Stimulated activated CD4-positive, alpha-beta T cell treated with anti-CD3 and anti-CD28 coated beads, Interleukin-1b, Interleukin-23, amount 100 ng/mL, for 4 hours (primary cell): ENCODE data around the gene NAP1L4.

ENCODE experiments used
- DNase-seq, 2 donors: peaks; one replicate each; pipeline ENCODE4 v3.0.0-alpha.2; 2020; ENCODE audit warnings: low read depth in 2 of 2

The NAP1L4 gene

DNA sequence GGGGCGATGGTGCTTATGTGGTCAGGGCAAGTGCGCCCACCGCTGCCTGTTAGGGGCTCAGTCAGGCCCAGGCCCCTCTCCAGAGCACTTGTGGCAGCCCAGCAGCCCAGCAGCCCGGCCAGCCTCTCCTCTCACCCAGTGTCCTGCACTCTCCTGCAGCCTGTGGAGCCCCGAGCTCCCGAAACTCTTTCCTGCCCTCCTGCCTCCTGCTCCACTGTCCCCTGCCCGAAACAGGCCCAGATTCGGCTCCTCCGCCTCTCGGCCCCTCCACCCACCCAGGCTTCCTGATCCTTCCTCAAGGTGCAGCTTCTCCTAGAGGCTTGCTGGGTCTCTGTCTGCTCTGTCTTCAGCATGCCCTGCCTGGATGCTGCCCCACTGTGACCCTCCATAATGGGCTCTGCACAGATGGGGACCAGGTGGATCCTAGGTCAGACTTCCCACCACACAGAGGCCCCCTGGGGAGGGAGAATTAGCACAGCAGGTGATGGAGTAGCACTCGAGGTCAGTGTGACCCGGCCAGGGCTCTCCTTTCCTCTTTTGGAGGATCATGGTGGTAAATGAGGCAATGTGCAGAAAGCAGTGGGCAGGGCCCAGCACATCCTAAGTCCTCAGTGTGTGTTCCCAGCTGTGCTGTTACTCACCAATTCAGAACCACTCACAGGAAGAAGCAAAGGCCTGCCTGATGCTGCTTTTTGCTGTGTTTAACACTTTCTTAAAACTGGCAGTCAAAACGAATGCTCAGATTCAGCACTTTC lies 18.6 kb upstream of the NAP1L4 start:
- DNase-seq, result no peak

DNA sequence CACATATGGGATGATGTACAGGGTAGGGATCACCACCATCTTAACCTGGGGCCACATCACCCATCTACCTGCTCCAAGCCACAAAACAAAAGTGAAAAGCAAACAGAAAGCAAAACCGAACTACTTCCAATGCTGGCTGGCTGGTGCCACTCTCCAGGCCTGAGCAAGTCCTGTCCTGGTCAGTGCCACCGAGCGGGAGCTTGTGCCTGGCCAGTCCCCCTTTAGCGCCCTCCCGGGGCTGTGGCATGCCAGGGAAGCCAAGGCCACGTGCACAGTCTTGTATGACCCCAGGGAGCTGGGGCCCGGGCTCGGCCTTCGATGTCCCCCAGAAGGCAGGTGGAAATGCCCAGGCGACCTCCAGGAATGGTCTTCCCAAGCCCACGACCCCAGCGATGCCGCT lies 17.9 kb upstream of the NAP1L4 start:
- DNase-seq, result no peak

DNA sequence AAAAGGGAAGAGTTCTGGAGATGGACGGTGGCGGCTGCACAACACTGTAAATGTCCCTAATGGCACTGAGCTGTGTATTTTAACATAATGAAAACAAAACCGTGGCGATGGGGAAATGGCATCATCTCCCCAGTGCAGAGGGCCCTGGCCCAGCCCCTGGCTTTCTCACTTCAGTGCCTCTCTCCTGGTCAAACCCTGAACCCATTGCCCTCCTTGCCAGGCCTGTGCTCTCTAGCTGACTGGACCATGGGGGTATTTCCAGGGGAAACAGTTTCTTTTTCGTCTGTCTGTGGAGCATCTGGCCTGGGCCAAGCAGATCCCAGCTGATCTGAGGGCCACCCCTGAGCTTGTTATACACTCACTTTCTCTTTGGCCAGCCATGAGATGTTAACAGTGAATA lies 17.4 kb upstream of the NAP1L4 start:
- DNase-seq, result no peak

DNA sequence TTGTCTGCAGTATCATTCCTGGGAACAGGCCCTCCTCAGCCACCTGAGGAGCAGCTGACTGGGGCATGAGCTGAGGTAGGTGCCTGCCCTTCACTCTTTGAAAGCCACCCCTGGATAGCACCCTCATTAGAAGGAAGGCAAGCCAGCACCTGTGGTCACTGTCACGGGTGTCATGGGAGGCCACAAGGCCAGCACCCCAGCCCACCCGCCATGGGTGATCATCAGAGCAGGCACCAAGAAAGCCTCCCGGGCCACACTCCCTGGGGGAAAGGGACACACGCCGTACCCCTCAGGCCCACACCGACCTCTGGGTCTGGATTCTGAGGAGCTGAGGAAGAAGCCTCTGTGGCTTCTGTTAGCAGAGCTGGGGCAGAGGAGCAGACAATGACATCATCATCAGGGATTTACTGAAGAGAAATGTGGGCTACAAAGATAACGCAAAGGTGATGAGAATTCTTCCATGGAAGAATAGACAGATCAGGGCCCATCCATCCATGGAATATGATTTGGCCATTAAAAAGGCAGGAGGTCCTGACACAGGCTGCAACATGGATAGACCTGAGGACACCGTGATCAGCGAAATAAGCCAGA lies 16.7 kb upstream of the NAP1L4 start:
- no peak for DNase-seq

DNA sequence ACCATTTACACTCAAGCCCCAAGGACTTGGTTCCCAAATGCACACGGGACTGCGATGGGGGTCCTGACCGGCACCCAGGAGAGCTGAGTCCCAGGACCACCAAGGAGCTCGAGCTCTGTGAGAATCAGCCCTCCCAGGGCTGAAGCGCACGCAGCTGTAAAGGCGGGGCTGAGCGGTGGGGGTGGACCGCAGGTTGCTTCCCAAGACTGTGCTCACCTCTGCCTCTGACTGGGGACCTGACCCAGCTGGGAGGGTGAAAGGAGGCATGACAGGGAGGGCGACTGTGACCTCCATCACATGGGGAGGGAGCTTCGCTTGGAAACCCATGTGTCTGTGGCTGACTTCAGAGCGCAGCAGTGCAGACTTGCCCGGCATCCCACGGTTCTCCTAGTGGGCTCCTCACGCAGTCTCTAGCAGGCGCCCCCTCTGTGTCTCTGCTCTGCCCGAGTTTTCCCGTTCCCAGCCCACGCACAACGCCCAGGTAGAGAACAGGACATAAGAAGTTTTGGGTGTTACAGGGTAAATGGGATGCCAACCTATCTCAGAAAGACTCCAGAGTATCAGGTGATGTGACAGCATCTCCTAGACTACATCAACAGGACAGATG lies 15.4 kb upstream of the NAP1L4 start:
- DNase-seq, result no peak

DNA sequence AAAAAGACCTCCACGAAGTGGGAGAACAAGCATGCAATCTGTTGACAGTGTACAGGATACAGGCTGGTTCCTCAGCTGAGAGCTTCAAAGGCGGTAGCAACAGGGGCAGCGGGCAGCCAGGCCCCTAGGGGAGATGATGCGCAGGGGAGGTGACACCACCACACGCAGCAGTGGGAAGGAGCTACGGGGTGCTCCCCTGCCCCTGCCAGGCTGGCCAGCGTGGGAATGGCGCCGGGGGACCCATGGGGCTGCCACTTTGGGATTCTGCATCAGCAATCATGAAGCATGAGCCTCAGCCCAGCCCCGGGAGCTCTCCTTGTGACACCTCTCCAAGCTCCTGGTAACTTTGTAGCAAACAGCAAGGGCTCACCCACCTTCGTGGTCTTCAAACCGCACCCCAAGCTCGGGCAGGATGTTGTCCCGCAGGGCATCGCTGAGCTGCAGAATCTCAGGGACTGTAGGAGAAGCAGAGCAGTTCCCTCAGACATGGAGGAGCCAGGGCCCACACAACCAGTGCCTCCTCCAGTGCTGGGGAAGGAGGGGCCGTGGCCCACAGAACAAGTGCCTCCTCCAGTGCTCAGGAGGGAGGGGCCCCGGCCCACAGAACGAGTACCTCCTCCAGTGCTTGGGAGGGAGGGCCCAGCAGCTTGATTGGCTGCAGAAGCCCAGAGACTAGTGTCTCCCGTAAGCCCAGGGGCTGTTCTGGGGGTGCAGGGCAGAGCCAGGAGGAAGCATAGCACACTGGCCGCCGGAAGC lies 14.6 kb upstream of the NAP1L4 start:
- no peak for DNase-seq

DNA sequence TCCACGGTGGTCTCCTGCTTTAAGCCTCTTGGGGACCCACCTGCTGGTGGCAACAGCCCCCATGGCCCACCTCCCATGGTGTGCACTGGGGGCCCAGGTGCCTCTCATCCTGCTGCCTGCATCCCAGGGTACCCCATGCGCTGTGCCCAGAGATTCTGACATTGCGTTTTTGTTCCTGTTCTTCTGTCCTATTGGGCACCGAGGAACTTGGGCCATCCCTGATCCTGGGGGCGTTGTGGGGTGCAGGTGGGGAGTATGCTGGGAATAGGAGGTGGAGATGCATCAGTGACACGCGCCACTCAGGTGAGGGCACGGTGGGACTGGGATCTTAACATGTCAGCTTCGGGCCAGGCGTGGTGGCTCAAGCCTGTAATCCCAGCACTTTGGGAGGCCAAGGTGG lies 12.4 kb upstream of the NAP1L4 start:
- DNase-seq, result no peak

DNA sequence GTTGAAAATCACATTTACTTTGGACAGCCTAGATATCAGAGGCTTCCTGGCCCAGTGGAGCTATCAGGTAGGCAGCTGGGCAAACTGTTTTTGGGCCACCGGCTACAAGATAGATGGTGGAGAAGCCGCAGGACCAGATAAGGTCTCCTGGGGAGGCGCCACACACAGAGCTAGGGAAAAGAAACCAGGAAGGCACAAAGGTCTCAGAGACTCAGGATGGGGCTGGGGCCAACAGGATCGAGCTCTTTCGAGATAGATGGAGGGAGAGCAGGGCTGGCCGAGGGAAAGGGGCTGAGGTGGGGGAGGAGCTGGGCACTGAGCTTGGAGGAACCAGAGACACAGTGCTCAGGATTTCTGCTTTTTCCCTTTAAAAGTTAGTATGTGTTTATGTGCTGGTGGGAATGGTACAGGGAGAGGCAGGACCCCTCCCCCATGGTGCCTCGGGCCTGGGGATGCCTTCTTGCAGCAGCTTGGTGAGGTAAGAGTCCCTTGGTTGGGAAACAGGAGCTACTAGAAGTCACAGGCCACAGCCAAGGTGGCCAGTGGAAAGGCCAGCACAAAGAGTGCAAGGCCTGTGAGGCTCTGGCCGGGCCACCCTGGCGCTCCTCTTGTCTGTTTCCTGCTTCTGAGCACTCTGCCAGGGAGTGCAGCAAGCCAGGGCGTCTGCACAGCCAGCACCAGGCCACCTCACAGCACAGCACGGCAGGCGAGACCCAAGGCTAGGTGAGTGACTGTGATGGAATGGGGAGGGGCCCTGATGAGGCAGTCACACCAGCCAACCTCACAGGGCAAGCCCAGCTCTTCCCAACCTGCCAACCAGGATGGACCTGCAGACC lies 11.5 kb upstream of the NAP1L4 start:
- no peak for DNase-seq

DNA sequence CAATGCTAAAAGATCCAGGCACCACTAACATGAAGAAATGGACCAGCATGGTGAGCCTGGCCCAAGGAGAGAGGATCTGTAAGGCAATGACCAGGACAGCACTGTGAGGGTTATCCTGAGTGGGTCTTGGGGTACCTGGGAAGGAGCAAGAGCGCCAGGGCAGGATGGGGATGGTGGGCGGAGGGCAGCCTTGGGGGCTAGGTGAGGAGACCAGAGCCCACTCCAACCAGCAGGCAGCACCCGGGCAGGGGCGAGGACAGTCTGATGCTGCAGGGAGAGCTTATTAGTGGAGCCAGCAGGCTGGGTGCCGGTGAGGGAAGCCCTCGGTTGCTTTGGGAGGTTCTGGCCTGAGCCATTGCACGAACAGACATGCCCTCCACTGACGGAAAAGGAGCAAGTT lies 10.7 kb upstream of the NAP1L4 start:
- DNase-seq, result no peak

DNA sequence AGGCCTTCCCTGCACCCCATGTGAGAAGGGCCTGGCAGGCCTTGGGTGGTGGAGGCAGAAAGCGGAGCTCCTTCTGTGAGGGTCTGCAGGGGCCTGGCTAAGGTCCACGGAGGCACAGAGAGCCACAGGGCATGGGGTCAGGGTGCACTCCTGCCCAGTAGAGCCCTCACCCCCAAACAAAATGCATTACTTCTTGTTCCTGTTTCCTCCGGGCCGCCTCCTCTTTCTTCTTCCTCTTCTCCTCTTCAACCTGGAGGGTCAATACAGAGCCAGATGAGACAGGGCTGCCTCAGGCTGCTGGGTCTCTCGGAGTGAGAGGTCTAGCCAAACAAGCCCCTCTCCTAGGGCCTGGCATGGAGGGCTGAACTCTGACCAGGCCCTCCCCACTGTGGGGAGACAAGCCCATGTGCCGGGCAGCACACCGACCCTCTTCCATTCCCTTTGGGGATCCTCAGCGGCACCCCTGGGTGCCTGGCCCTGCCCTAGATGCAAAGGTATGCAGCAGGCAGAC lies 10.3 kb upstream of the NAP1L4 start:
- no peak for DNase-seq

DNA sequence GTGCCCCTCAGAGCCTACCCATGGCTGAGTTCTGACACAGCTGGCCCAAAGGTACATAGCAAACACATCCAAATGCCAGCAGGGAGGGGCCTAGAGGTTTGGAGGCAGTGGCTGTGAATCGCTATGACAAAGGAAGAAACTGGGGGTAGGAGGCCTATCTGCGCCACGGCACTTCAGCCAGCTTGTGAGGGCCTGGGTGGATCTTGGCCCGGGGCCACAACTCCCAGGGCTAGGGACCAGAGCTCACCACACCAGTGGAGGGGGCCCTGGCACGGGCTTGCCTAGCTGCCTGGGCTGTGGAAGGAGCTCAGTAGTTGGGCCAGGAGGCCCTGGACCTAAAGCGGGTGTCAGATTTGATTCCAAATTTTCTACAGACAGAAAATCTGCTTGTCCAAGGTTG lies 9.4 kb upstream of the NAP1L4 start:
- DNase-seq, result no peak

DNA sequence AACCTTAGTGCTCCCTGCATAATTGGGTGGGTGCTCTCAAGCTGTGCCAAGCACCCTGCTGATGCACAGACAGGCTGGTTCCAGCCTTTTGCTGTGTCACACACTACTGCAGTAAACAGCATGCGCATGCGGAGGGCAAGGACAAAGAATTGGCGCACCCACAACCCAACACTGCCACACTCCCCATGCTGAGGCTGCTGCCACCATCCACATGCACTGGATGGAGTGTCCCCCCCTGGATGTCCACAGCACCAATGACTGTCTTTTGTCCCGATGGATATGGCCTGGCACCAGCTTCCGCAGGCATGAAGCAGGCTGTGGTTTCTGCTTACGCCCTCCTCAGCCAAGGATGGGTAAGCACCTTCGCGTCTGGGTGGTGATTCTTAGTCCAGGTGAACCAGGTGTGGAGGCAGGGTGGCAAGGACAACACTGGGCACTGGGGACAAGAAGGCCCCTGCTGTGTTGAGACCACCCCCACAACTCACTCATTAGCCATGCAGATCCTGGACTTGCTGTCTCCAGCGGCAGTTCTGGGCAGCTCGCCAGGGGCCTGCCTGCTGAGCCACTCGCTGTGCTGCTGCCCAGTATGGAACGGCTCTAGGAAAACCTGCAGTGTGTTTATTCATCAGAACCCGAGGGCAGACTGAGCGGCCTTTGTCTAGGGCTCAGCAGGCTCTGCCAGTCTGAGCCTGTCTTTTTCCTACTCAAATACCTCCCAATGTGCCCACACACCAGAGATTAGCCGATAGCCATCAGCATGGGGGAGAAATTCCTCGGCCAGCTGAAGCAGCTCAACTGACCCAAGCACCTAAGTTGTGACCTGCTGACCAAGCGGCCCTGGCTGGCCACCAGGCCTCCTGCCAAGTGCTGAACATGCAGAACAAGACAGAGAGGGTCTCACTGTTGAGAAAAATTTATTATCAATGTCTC lies 8.2 kb upstream of the NAP1L4 start:
- no peak for DNase-seq

DNA sequence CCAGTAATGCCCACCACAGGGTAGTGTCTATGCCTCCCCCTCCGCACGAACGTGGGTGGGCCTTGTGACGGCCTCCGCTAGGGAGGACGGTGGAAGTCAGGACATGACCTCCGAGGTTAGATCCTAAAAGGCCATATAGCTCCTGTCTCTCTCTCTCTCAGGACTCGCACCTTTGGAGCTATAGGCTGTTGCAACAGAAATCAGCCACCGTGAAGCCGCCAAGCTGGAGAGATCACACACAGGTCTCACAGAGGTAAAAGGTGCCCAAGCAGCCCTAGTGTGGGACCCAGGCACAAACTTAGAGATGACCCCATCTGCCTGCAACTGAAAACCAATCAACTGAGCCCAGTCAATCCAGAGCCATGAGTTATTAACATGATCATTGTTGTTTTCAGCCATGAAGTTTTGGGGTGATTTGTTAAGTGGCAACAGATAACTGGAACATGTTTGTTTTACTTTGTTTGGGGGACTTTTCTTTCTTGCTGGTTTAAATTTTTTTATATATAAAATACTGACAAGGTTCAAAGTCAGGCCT lies 7.4 kb upstream of the NAP1L4 start:
- DNase-seq, result no peak

DNA sequence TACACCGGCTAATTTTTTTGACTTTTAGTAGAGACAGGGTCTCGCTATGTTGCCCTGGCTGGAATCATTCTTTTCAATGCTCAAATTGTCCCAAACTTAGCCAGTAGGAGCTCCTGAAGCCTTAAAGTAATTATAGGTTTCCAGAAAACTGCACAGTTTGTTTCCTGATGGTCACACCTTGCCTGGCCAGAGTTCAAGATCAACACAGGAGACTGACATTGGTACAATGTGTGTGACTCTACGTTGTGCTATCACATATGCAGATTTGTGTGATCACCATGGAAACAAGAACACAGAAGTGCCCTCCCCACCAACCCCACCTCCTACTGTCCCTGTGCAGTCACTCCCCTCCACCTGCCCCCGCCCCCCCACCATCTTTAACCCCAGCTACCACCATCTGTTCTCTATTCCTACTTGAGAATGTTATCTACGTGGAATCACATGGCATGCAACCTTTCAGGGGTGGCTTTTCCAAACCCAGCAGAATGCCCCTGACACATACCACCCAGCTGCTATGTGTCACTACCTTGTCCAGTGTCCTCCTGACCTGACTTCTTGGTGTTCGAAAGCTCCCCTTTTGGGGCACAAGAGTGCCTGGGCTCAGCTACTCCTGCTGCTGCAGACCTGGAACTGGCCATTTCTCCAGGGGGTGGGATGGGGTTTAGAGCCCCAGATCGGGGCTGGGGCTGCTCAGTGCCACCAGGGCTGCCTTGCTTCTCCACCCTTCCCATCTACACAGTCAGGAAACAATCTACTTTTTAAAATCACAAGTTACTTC lies 6.1 kb upstream of the NAP1L4 start:
- no peak for DNase-seq

DNA sequence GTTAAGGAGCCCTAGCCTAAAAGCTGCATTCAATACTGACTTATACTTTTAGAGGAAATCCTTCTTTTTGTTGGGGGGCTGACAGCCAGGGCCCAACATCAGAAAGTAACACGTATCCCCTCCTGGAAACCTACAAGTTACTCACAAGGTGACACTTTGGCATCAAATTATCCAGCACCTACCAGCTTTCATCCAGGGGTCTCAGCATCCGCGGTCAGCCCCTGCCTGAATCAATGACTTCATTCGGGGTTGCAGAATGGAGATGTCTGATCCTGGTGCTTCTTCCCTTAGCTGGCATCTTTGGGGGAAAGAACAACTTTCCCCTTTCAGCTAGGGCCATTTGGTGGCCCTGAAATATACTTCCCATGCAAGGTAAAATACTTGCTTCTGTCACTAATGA lies 5.3 kb upstream of the NAP1L4 start:
- DNase-seq, result no peak

DNA sequence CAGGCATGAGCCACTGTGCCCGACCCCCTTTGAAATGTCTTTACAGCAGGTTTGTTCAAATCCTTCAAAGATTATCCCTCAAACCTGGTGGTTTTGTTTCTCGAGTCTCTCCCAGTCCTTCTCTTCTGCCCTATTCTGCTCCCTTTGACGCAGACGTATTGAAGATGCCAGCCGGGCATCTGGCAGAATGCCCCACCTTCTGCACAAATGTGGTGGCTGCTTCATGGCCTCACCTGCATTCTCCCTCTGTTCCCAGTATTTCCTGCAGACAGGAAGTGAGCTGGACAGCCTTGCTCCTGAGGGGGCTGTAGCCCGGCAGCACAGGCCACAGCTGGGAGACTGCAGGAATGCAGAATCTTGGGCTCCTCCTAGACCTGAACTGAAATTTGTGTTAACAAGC lies 4.8 kb upstream of the NAP1L4 start:
- DNase-seq, result no peak

DNA sequence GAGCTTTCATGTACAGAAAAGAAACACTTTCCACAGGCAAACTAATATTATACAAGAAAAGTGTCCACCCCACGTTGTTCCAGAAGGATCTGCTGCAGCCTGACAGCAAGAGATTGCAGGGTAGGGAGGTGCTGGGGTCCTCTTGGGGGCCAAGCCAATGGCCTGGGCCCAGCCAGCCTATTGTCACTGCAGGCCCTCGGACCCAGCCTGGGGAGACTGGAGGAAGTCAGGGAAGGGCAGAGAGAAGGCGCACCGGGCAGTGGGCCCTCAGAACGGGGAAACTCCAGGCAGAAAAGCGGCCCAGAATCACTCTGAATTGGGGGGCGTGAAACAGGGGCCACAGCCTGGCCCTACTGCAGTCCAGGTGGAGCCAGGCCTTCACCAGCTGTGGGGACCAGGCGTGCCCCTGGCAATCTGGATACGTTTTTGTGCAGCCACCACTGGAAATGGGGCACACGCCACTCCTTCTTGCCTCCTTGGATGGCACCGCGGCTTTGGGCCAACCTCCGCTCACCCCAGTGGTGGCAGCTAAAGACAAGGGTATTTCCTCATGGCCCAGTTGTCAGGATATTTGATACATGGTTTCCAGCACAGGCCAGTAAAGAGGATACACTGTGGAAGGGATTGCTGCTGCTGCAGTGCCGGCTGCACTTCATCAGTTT lies 3.9 kb upstream of the NAP1L4 start:
- no peak for DNase-seq

DNA sequence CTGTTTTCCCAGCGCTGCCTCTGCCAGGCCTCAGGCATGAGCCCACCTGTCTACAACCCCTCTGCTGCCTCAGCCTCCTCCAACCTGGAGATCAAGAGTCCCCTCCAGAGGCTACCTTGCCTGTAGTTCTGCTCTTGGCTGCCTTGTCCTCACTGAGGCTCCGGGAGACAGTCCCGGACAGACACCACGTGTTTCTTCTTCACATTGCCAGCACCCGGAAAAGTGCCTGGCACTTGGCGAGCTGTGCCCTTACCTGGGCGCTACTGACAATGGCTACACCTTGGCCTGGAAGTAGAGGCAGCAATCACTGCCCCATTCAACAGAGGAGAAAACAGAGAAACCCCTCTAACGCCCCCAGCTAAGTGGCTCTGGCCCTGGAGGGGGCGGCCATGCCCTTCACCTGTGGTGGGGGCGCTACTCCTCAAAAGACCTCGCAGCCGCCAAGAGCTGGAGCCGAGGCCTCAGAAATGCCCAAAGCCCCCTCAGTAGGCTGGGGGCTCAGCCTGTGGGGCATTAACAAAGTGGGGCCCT lies 3.0 kb upstream of the NAP1L4 start:
- no peak for DNase-seq

DNA sequence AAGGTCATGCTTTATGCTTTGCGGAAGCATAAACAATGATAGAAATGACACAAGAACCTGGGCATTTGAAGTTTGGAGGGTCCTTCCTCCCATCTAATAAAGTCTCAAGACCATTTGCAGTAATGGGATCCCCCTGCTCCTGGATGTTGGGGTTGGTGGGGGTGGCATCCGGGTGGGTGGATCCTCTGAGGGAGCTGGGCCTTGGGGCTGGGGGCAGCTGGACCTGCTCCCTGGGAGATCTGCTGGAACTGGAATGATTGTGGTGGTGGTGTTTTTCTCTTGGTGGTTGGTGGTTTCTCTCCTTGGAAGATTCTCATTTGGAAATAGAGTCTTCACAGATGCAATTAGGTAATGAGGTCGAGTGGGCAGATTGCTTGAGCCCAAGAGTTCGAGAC lies 2.2 kb upstream of the NAP1L4 start:
- no peak for DNase-seq
